Naive B cell (primary cell): ENCODE measurements around the gene CARD8. TPM values are rescaled to one million over a fixed set of nuclear protein-coding genes. Genes with fewer than 3 reads are reported as not detected.
A peak's percentile ranks its signal among the peaks of the same experiment; 100 is the strongest.

ENCODE experiments used
- ATAC-seq, 2 donors: fragments of 150-1000 bp; cut with Tn5 transposase; 2 replicates each; pipeline ENCODE4 v1.10.0; 2021; ENCODE audit warnings: low read depth in 2 of 2, mild to moderate bottlenecking in 2 of 2, moderate library complexity in 2 of 2
- DNase-seq: peaks from one replicate; pipeline ENCODE4 v3.0.0; 2022
- H3K27ac Mint-ChIP-seq, 6 donors: one replicate each; pipeline ENCODE4 v1.8.0; 2020 to 2022; ENCODE audit warnings: mild to moderate bottlenecking in 6 of 6, mixed read lengths in 6 of 6, moderate library complexity in 5 of 6, inconsistent platforms in 2 of 6
- H3K27me3 Mint-ChIP-seq, 3 donors: one replicate each; pipeline ENCODE4 v1.8.0; 2021 to 2022; ENCODE audit warnings: mixed read lengths in 3 of 3, mild to moderate bottlenecking in 1 of 3
- H3K36me3 Mint-ChIP-seq, 2 donors: one replicate each; pipeline ENCODE4 v1.8.0; 2020 to 2022; ENCODE audit warnings: mixed read lengths in 2 of 2, inconsistent platforms in 1 of 2, mild to moderate bottlenecking in 1 of 2
- H3K4me1 Mint-ChIP-seq, 3 donors: one replicate each; pipeline ENCODE4 v1.8.0; 2020 to 2022; ENCODE audit warnings: mixed read lengths in 3 of 3, inconsistent platforms in 1 of 3, mild to moderate bottlenecking in 1 of 3, moderate library complexity in 1 of 3
- H3K4me3 Mint-ChIP-seq, 8 donors: one replicate each; pipeline ENCODE4 v1.8.0; 2020 to 2022; ENCODE audit warnings: mild to moderate bottlenecking in 8 of 8, mixed read lengths in 8 of 8, moderate library complexity in 8 of 8, inconsistent platforms in 2 of 8
- H3K9me3 Mint-ChIP-seq, 7 donors: one replicate each; pipeline ENCODE4 v1.8.0; 2020 to 2022; ENCODE audit warnings: mixed read lengths in 7 of 7, mild to moderate bottlenecking in 5 of 7, inconsistent platforms in 2 of 7, moderate library complexity in 1 of 7
- polyA plus RNA-seq, 6 donors: library from polyadenylated mRNA; unstranded; fragments of 300-500 nt; fragmentation: Illumina TruSeq; gene quantifications; one replicate each; pipeline ENCODE4 v1.2.3, GENCODE V29; 2021; ENCODE audit warnings: low read depth in 6 of 6

Gene CARD8
- polyA plus RNA-seq, 6 donors from 2014 or later, result 80.9 to 113 (median 92.0) TPM

- Mint-ChIP-seq H3K27ac (peak overlapping the region; percentile 21 to 97 (median 82)), H3K27me3 (no peaks in the 10 kb centered on the region), H3K4me1 (peaks cover 21 to 40% (median 33%) of the 10 kb centered on the region in 3 donors), H3K4me3 (peak overlapping the region; percentile 90 to 99 (median 98)), H3K36me3 (peaks cover 4 to 23% of the 10 kb centered on the region in 2 donors), H3K9me3 (no peaks in the 10 kb centered on the region)
- DNase-seq (no peak), ATAC-seq (no peak)
Measured at GRCh38 chr19:48170817-48171347, 84.8 kb downstream of the CARD8 start.

- Mint-ChIP-seq H3K9me3 (no peaks in the 10 kb centered on the region), H3K4me1 (peaks cover 21 to 37% (median 29%) of the 10 kb centered on the region in 3 donors), H3K36me3 (peaks cover 7 to 21% of the 10 kb centered on the region in 2 donors), H3K4me3 (peak within 1 kb of the TSS; percentile 90 to 99 (median 98)), H3K27me3 (no peaks in the 10 kb centered on the region), H3K27ac (peak within 1 kb of the TSS; percentile 94 to 99 (median 97))
- DNase-seq, result peak; percentile 94
- ATAC-seq, result peak; percentile 87 to 88
Measured at GRCh38 chr19:48169939-48170803, 85.5 kb downstream of the CARD8 start, which contains the start of the genes LIG1 and ZSWIM9. LIG1 (minus strand) TSS chr19:48170344; CDS start chr19:48165566, 4,778 bp downstream. ZSWIM9 (plus strand) TSS chr19:48170680; CDS start chr19:48171803, 1,123 bp downstream.

GRCh38 chr19:48169578-48169938 is 86.2 kb downstream of the CARD8 start:
- no peaks in the 10 kb centered on the region for H3K27me3 Mint-ChIP-seq
- peak overlapping the region; percentile 90 to 99 (median 98) for H3K4me3 Mint-ChIP-seq
- peak; percentile 18 to 33 for ATAC-seq

GRCh38 chr19:48168689-48169088 is 87.0 kb downstream of the CARD8 start:
- H3K27me3 Mint-ChIP-seq, result no peaks in the 10 kb centered on the region
- H3K4me1 Mint-ChIP-seq, result peaks cover 21 to 30% (median 25%) of the 10 kb centered on the region in 3 donors
- no peak for ATAC-seq
- H3K27ac Mint-ChIP-seq, result peak overlapping the region; percentile 41 to 99 (median 96)
- no peaks in the 10 kb centered on the region for H3K9me3 Mint-ChIP-seq
- no peak for DNase-seq
- peaks cover 8 to 13% of the 10 kb centered on the region in 2 donors for H3K36me3 Mint-ChIP-seq
- peak overlapping the region in 3 of 8 donors; percentile 13 to 94 (median 90) for H3K4me3 Mint-ChIP-seq

More at GRCh38 chr19:48169578-48169938, 86.2 kb downstream of the CARD8 start:
- H3K36me3 Mint-ChIP-seq, result peaks cover 8 to 15% of the 10 kb centered on the region in 2 donors
- no peaks in the 10 kb centered on the region for H3K9me3 Mint-ChIP-seq
- peaks cover 21 to 31% (median 25%) of the 10 kb centered on the region in 3 donors for H3K4me1 Mint-ChIP-seq
- H3K27ac Mint-ChIP-seq, result peak overlapping the region; percentile 94 to 99 (median 97)
- peak; percentile 81 for DNase-seq

GRCh38 chr19:48158210-48158790 is 97.4 kb downstream of the CARD8 start:
- ATAC-seq (no peak), DNase-seq (no peak)
- no peak overlapping the region for H3K4me3 Mint-ChIP-seq
- no peaks in the 10 kb centered on the region for H3K27me3 Mint-ChIP-seq
- H3K27ac Mint-ChIP-seq, result no peak overlapping the region
- peaks cover 9 to 31% of the 10 kb centered on the region in 2 donors for H3K36me3 Mint-ChIP-seq
- H3K9me3 Mint-ChIP-seq, result no peaks in the 10 kb centered on the region
- H3K4me1 Mint-ChIP-seq, result peaks cover 0 to 8% (median 7%) of the 10 kb centered on the region in 3 donors

Other genes starting within 250 kb of the CARD8 start
- under 1 TPM in 3 of 6 donors, not detected in 3; 0.43 to 0.56 (median 0.50) TPM for gene CABP5, start 211.8 kb downstream of the CARD8 start, polyA plus RNA-seq
- gene PLA2G4C, start 145.1 kb downstream of the CARD8 start, polyA plus RNA-seq, result 10 to 100 TPM in 2 of 6 donors, 1 to 10 TPM in 3, not detected in 1; 1.6 to 18.5 (median 5.8) TPM
- gene LIG1, start 85.6 kb downstream of the CARD8 start, polyA plus RNA-seq, result 10 to 100 TPM; 13.6 to 30.9 (median 23.5) TPM
- 1 to 10 TPM in 1 of 6 donors, under 1 TPM in 4, not detected in 1; 0.06 to 1.6 (median 0.69) TPM for gene ZSWIM9, start 85.2 kb downstream of the CARD8 start, polyA plus RNA-seq
- under 1 TPM in 2 of 6 donors, not detected in 4; 0.29 to 0.41 TPM for gene ZNF114, start 14.2 kb upstream of the CARD8 start, polyA plus RNA-seq
- 100 to 1,000 TPM; 305 to 450 (median 425) TPM for gene EMP3, start 69.6 kb upstream of the CARD8 start, polyA plus RNA-seq
- 10 to 100 TPM in 1 of 6 donors, 1 to 10 TPM in 5; 3.9 to 12.1 (median 5.9) TPM for gene TMEM143, start 108.0 kb upstream of the CARD8 start, polyA plus RNA-seq
- not detected for gene SYNGR4, start 108.5 kb upstream of the CARD8 start, polyA plus RNA-seq
- 10 to 100 TPM; 24.5 to 32.1 (median 26.5) TPM for gene KDELR1, start 135.6 kb upstream of the CARD8 start, polyA plus RNA-seq
- not detected for gene GRIN2D, start 137.8 kb upstream of the CARD8 start, polyA plus RNA-seq
- 10 to 100 TPM; 27.8 to 44.8 (median 37.1) TPM for gene GRWD1, start 190.1 kb upstream of the CARD8 start, polyA plus RNA-seq
- gene KCNJ14, start 199.7 kb upstream of the CARD8 start, polyA plus RNA-seq, result under 1 TPM in 5 of 6 donors, not detected in 1; 0.12 to 0.72 (median 0.24) TPM
- 10 to 100 TPM in 5 of 6 donors, 1 to 10 TPM in 1; 10.0 to 29.9 (median 20.3) TPM for gene CYTH2, start 213.5 kb upstream of the CARD8 start, polyA plus RNA-seq